Astrocyte of the spinal cord (primary cell): ENCODE measurements around the gene SUGCT.

Experiments used
- DNase-seq: peaks from one replicate; pipeline ENCODE4 v3.0.0; 2011; ENCODE audit warnings: low read depth, low spot score
- H3K4me3 ChIP-seq: 2 replicates; pipeline ENCODE4 v1.5.1; 2011; ENCODE audit warnings: low read depth, mild to moderate bottlenecking, low read length, moderate library complexity
- in situ Hi-C: cut with HindIII; loops from 2 replicates; pipeline ENCODE4 v1.10.0; 2017; ENCODE audit warnings: low sequenced_read_pairs
- TF ChIP-seq, protein P1 (sequence below): IDR thresholded peaks from 2 replicates; pipeline ENCODE4 v1.5.1; 2012; ENCODE audit warnings: low read depth, mild to moderate bottlenecking, low read length, inconsistent platforms

Gene SUGCT

GRCh38 chr7:40569326-40569725, 434.5 kb downstream of the SUGCT start:
- in situ Hi-C loops = no loop called here
- TF ChIP-seq, protein P1, sequence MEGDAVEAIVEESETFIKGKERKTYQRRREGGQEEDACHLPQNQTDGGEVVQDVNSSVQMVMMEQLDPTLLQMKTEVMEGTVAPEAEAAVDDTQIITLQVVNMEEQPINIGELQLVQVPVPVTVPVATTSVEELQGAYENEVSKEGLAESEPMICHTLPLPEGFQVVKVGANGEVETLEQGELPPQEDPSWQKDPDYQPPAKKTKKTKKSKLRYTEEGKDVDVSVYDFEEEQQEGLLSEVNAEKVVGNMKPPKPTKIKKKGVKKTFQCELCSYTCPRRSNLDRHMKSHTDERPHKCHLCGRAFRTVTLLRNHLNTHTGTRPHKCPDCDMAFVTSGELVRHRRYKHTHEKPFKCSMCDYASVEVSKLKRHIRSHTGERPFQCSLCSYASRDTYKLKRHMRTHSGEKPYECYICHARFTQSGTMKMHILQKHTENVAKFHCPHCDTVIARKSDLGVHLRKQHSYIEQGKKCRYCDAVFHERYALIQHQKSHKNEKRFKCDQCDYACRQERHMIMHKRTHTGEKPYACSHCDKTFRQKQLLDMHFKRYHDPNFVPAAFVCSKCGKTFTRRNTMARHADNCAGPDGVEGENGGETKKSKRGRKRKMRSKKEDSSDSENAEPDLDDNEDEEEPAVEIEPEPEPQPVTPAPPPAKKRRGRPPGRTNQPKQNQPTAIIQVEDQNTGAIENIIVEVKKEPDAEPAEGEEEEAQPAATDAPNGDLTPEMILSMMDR = no peak
- H3K4me3 ChIP-seq = no peak overlapping the region
- DNase-seq = no peak

DNA sequence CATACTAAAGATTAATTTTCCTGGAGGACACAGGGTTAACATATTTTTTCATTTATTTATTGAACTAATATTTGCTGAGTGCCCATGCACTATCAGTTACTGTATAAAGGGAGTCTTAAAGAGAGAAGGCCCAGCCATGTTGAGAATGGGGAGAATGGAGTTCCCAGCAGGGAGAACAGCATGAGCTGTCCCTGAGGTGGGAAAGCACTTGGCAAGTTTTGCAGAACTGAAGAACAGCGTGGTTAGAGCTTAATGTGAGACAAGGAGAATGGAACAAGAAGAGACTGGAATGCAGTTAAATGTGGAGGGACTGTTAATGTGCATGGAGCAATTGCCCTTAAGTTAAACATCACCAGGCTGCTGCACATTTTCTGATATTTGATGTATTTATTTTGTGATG, 435.4 kb downstream of the SUGCT start:
- TF ChIP-seq, protein P1 = no peak
- peak; percentile 79 for DNase-seq
- in situ Hi-C loops = no loop called here
- H3K4me3 ChIP-seq = no peak overlapping the region

DNA sequence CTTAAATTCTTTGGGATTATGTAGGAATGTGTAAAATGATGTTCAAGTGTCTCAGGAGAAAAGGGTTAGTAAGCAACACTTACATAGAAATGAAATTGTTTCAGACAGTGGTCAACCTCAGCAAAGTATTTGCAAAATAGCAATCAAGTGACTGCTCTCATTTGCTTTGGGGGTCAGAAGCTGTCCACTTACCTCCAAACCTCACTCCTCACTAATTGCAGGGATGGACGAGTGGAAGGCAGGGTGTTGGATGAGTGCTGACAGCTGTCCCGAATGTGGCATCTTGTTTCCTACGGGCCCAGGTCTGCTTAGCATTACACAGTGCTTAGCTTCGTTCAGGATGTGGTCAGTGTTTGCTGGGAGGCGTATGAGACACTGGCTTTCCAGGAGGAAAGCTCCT, 437.0 kb downstream of the SUGCT start:
- in situ Hi-C loops = no loop called here
- peak; percentile 66 for DNase-seq
- no peak overlapping the region for H3K4me3 ChIP-seq
- TF ChIP-seq, protein P1 = no peak

GRCh38 chr7:40572810-40573465, 438.1 kb downstream of the SUGCT start:
- H3K4me3 ChIP-seq = no peak overlapping the region
- DNase-seq = peak; percentile 88
- TF ChIP-seq, protein P1 = no peak
- in situ Hi-C loops = no loop called here

DNA sequence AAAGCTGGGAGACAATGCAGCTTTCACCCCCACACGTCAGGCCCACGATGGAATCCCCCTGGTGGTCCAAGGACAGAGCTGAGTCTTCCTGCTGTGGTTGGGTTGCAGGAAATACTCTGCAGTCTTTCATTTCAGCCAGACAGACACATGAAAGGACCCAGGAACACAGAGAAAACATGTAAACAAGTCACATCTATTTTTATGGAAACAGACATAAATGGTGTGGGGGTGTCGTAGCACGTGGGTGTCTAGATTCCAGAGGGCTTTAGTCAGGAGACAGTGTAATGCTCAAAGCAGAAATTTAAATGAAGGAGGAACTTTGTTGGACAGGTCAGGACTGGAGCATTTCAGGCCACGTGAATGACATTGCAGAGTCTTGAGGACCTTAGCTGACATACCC, 444.6 kb downstream of the SUGCT start:
- in situ Hi-C loops = no loop called here
- no peak overlapping the region for H3K4me3 ChIP-seq
- DNase-seq = peak; percentile 36

DNA sequence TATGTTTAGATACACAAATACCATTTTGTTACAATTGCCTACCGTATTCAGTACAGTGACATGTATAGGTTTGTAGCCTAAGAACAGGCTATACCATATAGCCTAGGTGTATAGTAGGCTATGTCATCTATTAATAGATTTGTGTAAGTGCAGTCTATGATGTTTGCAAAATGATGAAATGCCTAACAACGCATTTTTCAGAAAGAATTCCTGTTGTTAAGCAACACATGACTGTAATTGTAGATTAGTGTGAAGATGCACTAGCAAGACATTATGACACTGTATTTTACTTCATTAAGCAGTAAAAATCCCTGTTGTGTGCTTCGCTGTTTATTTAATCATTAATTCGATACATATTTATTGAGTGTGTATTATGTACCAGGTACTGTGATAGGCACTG, 446.0 kb downstream of the SUGCT start:
- H3K4me3 ChIP-seq = no peak overlapping the region
- in situ Hi-C loops = no loop called here
- TF ChIP-seq, protein P1 = no peak
- no peak for DNase-seq

More for the DNA sequence above, 444.6 kb downstream of the SUGCT start:
- TF ChIP-seq, protein P1 = peak; percentile 8
